ENCODE data around the gene CARMIL3. TPM values are rescaled to one million over a fixed set of nuclear protein-coding genes. Genes with fewer than 3 reads are reported as not detected.

CARMIL3 gene
- total RNA-seq, 2 experiments from 2014 or later = 0.21 to 0.32 TPM

GRCh38 chr14:24069411-24069735 is 17.6 kb downstream of the CARMIL3 start:
- no peaks in the 10 kb centered on the region for H4K20me1 ChIP-seq (ENCODE audit: insufficient read depth, low read length)
- no peaks in the 10 kb centered on the region for H3K4me1 ChIP-seq (ENCODE audit: insufficient read depth, low read length, poor library complexity, severe bottlenecking)
- H3K9me3 ChIP-seq (ENCODE audit: low read length) = no peaks in the 10 kb centered on the region
- no peak overlapping the region for H3K4me2 ChIP-seq (ENCODE audit: low read length)
- no peaks in the 10 kb centered on the region for H3K79me2 ChIP-seq (ENCODE audit: insufficient read depth, low read depth, low read length)
- H2AFZ ChIP-seq (ENCODE audit: low read length) = no peak overlapping the region
- H3K36me3 ChIP-seq (ENCODE audit: insufficient read depth, low read length) = no peaks in the 10 kb centered on the region
- intact Hi-C loops (cut with micrococcal nuclease; ENCODE audit: unreplicated experiment) = no loop called here
- no peak for DNase-seq (ENCODE audit: low spot score)
- BruUV-seq (replicated peaks) = no TSS peak
- no peak overlapping the region for H3K27ac ChIP-seq (ENCODE audit: low read depth, low read length, poor library complexity, severe bottlenecking)
- POLR2A ChIA-PET = interaction anchor here (2.1 kb wide), 1 partner anchor 11 kb away, joined by 9 read pairs; no protein-coding TSS in a partner anchor
- no peak overlapping the region for H3K4me3 ChIP-seq (ENCODE audit: low read depth, low read length, poor library complexity, severe bottlenecking)
- TF ChIP-seq CTCF (conservative IDR thresholded peaks at IDR 0.05; ENCODE audit: low read length) (no peak), EZH2phosphoT487 (IDR thresholded peaks at IDR 0.05; ENCODE audit: borderline replicate concordance, low read depth, low read length) (no peak)
- H3K9me2 ChIP-seq (ENCODE audit: insufficient read depth, low read length) = no peaks in the 10 kb centered on the region
- CTCF ChIA-PET (ENCODE audit: unreplicated experiment) = interaction anchor here (1.2 kb wide), 1 partner anchor 8 kb away, joined by 3 read pairs; no protein-coding TSS in a partner anchor

- ChIA-PET POLR2A (interaction anchor here (2.1 kb wide), 1 partner anchor 10 kb away, joined by 9 read pairs; no protein-coding TSS in a partner anchor), CTCF (ENCODE audit: unreplicated experiment) (interaction anchor here (1.2 kb wide), 1 partner anchor 10 kb away, joined by 3 read pairs; no protein-coding TSS in a partner anchor)
- Histone ChIP-seq H3K9me3 (ENCODE audit: low read length) (no peaks in the 10 kb centered on the region), H3K27ac (ENCODE audit: low read depth, low read length, poor library complexity, severe bottlenecking) (no peak overlapping the region), H3K79me2 (ENCODE audit: insufficient read depth, low read depth, low read length) (no peaks in the 10 kb centered on the region), H3K4me3 (ENCODE audit: low read depth, low read length, poor library complexity, severe bottlenecking) (no peak overlapping the region), H4K20me1 (ENCODE audit: insufficient read depth, low read length) (no peaks in the 10 kb centered on the region), H3K4me2 (ENCODE audit: low read length) (no peak overlapping the region), H3K36me3 (ENCODE audit: insufficient read depth, low read length) (no peaks in the 10 kb centered on the region), H3K9me2 (ENCODE audit: insufficient read depth, low read length) (no peaks in the 10 kb centered on the region), H2AFZ (ENCODE audit: low read length) (no peak overlapping the region), H3K4me1 (ENCODE audit: insufficient read depth, low read length, poor library complexity, severe bottlenecking) (peaks cover 5% of the 10 kb centered on the region)
- TF ChIP-seq EZH2phosphoT487 (IDR thresholded peaks at IDR 0.05; ENCODE audit: borderline replicate concordance, low read depth, low read length) = no peak
- TF ChIP-seq CTCF (conservative IDR thresholded peaks at IDR 0.05; ENCODE audit: low read length) = no peak
- intact Hi-C loops (cut with micrococcal nuclease; ENCODE audit: unreplicated experiment) = no loop called here
- no TSS peak for BruUV-seq (replicated peaks)
- DNase-seq (ENCODE audit: low spot score) = no peak
Measured at GRCh38 chr14:24070285-24071143, 18.7 kb downstream of the CARMIL3 start.

GRCh38 chr14:24071144-24071697 is 19.4 kb downstream of the CARMIL3 start, which contains the start of gene CPNE6:
Gene CPNE6 (plus strand): TSS chr14:24071562. CDS start chr14:24072937, 1,375 bp downstream.
- no peak for DNase-seq (ENCODE audit: low spot score)
- no TSS peak for BruUV-seq (replicated peaks)
- Histone ChIP-seq H3K4me2 (ENCODE audit: low read length) (no peak within 1 kb of the TSS), H3K9me2 (ENCODE audit: insufficient read depth, low read length) (no peaks in the 10 kb centered on the region), H3K36me3 (ENCODE audit: insufficient read depth, low read length) (no peaks in the 10 kb centered on the region), H3K4me3 (ENCODE audit: low read depth, low read length, poor library complexity, severe bottlenecking) (no peak within 1 kb of the TSS), H3K4me1 (ENCODE audit: insufficient read depth, low read length, poor library complexity, severe bottlenecking) (peaks cover 10% of the 10 kb centered on the region), H2AFZ (ENCODE audit: low read length) (no peak within 1 kb of the TSS), H4K20me1 (ENCODE audit: insufficient read depth, low read length) (no peaks in the 10 kb centered on the region), H3K79me2 (ENCODE audit: insufficient read depth, low read depth, low read length) (no peaks in the 10 kb centered on the region), H3K9me3 (ENCODE audit: low read length) (no peaks in the 10 kb centered on the region), H3K27ac (ENCODE audit: low read depth, low read length, poor library complexity, severe bottlenecking) (no peak within 1 kb of the TSS)
- intact Hi-C loops (cut with micrococcal nuclease; ENCODE audit: unreplicated experiment) = no loop called here
- ChIA-PET CTCF (ENCODE audit: unreplicated experiment) (no interaction called here), POLR2A (interaction anchor here (2.1 kb wide), 1 partner anchor 9 kb away, joined by 9 read pairs; no protein-coding TSS in a partner anchor)
- TF ChIP-seq CTCF (conservative IDR thresholded peaks at IDR 0.05; ENCODE audit: low read length) (no peak), EZH2phosphoT487 (IDR thresholded peaks at IDR 0.05; ENCODE audit: borderline replicate concordance, low read depth, low read length) (no peak)

Measured in OCI-LY7 (cell line).